Measurements from ENCODE around the gene VSIG8. TPM values are rescaled to one million over a fixed set of nuclear protein-coding genes. Genes with fewer than 3 reads are reported as not detected.
"Not testable (repeated sequence)": the region's sequence is repeated elsewhere in the genome, so short reads cannot be mapped to it uniquely, and the experiment has no call there.

Gene VSIG8
- total RNA-seq, 6 donors from 2014 or later, result 0.34 TPM; not detected in 5

DNA sequence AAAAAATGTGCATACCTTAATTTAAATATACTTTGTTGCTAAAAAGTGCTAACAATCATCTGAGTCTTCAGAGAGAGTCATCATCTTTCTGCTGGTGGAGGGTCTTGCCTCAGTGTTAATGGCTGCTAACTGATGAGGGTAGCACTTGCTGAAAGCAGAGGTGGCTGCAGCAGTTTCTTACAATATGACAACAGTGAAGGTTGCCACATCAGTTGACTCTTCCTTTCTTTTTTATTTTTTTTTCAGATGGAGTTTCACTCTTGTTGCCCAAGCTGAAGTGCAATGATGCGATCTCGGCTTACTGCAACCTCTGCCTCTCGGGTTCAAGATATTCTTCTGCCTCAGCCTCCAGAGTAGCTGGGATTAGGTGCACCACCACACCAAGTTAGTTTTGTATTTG lies 40.1 kb upstream of the VSIG8 start:
- DNase-seq (peak in 1 of 2 donors; percentile 10), ATAC-seq (ENCODE audit: low FRiP score in 2 of 2) (no peak)
- Histone ChIP-seq H3K27me3 (no peaks in the 10 kb centered on the region), H3K4me3 (no peak overlapping the region), H3K27ac (no peak overlapping the region), H3K36me3 (no peaks in the 10 kb centered on the region), H3K9me3 (no peaks in the 10 kb centered on the region), H3K4me1 (peaks cover 10 to 20% (median 19%) of the 10 kb centered on the region in 4 donors)
- TF ChIP-seq POLR2A (IDR thresholded peaks at IDR 0.05), result no peak
- no peak for TF ChIP-seq EP300 (IDR thresholded peaks at IDR 0.05)
- TF ChIP-seq CTCF (IDR thresholded peaks at IDR 0.05), result no peak
- TF ChIP-seq POLR2AphosphoS5 (IDR thresholded peaks at IDR 0.05), result no peak
- WGBS, 2 donors, result 55 to 98% methylated on average over 3 of the region's 3 CpGs

GRCh38 chr1:159900755-159901360 lies 38.4 kb upstream of the VSIG8 start:
- Histone ChIP-seq H3K4me3 (no peak overlapping the region), H3K4me1 (peaks cover 18 to 34% (median 29%) of the 10 kb centered on the region in 4 donors), H3K27me3 (no peaks in the 10 kb centered on the region), H3K9me3 (no peaks in the 10 kb centered on the region), H3K36me3 (no peaks in the 10 kb centered on the region), H3K27ac (peak overlapping the region; percentile 67 to 82 (median 70))
- no peak for ATAC-seq (ENCODE audit: low FRiP score in 2 of 2)
- 56 to 64% methylated on average over 1 to 2 of the region's 2 CpGs for WGBS, 2 donors
- DNase-seq, result no peak
- no peak for TF ChIP-seq POLR2AphosphoS5 (IDR thresholded peaks at IDR 0.05)

GRCh38 chr1:159900086-159900680 lies 37.7 kb upstream of the VSIG8 start, which contains the start of gene CFAP45:
TSS of gene CFAP45 (minus strand) at chr1:159900165. CDS start at chr1:159900098, 67 bp downstream.
- peak within 1 kb of the TSS in 2 of 4 donors; percentile 17 to 21 for H3K4me3 ChIP-seq
- DNase-seq (peak; percentile 94 to 96), ATAC-seq (ENCODE audit: low FRiP score in 2 of 2) (peak; percentile 91 to 94)
- no peaks in the 10 kb centered on the region for H3K27me3 ChIP-seq
- 24 to 29% methylated on average over 27 to 28 of the region's 30 CpGs for WGBS, 2 donors
- TF ChIP-seq POLR2A (IDR thresholded peaks at IDR 0.05) (peak in 1 of 4 donors; percentile 39), POLR2AphosphoS5 (IDR thresholded peaks at IDR 0.05) (peak; percentile 24 to 38), EP300 (IDR thresholded peaks at IDR 0.05) (no peak), CTCF (IDR thresholded peaks at IDR 0.05) (no peak)
- no peaks in the 10 kb centered on the region for H3K9me3 ChIP-seq
- peak within 1 kb of the TSS; percentile 67 to 82 (median 70) for H3K27ac ChIP-seq
- H3K4me1 ChIP-seq, result peaks cover 21 to 39% (median 33%) of the 10 kb centered on the region in 4 donors
- H3K36me3 ChIP-seq, result no peaks in the 10 kb centered on the region

DNA sequence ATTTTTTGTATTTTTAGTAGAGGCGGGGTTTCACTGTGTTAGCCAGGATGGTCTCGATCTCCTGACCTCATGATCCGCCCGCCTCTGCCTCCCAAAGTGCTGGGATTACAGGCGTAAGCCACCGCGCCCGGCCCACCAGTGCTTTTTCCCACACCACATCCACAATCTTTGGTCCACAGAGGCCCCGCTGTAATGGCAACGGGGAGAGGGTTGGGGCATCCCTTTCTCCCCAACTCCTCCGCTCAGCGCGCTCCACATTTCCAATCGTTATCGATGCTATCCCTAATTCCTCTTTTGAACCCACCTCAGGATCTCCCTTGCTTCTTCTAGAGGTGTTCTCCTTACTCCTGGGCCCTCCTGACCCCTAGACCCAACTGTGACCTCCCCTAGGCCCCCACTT lies 37.2 kb upstream of the VSIG8 start:
- H3K27ac ChIP-seq, result peak overlapping the region; percentile 67 to 82 (median 70)
- not testable (repeated sequence) for ATAC-seq (ENCODE audit: low FRiP score in 2 of 2); H3K9me3 ChIP-seq; H3K36me3 ChIP-seq; DNase-seq; H3K27me3 ChIP-seq
- H3K4me3 ChIP-seq, result peak overlapping the region in 2 of 4 donors; percentile 17 to 21
- peaks cover 21 to 39% (median 33%) of the 10 kb centered on the region in 4 donors for H3K4me1 ChIP-seq
- 93% methylated on average over 14 to 15 of the region's 15 CpGs for WGBS, 2 donors

GRCh38 chr1:159898527-159898926 lies 36.1 kb upstream of the VSIG8 start:
- peaks cover 21 to 39% (median 33%) of the 10 kb centered on the region in 4 donors for H3K4me1 ChIP-seq
- DNase-seq (no peak), ATAC-seq (ENCODE audit: low FRiP score in 2 of 2) (no peak)
- H3K9me3 ChIP-seq, result no peaks in the 10 kb centered on the region
- no peaks in the 10 kb centered on the region for H3K36me3 ChIP-seq
- no peak overlapping the region for H3K4me3 ChIP-seq
- H3K27me3 ChIP-seq, result no peaks in the 10 kb centered on the region
- WGBS, 2 donors, result 76 to 83% methylated on average over 3 of the region's 3 CpGs
- H3K27ac ChIP-seq, result no peak overlapping the region
- TF ChIP-seq CTCF (IDR thresholded peaks at IDR 0.05), result no peak
- no peak for TF ChIP-seq EP300 (IDR thresholded peaks at IDR 0.05)
- TF ChIP-seq POLR2A (IDR thresholded peaks at IDR 0.05), result no peak
- TF ChIP-seq POLR2AphosphoS5 (IDR thresholded peaks at IDR 0.05), result no peak

Data from upper lobe of left lung (tissue), 6 donors.